GM12874 (cell line): ENCODE measurements around the gene CACNG5.

ENCODE experiments used
- CTCF ChIP-seq: IDR thresholded peaks from 2 replicates; pipeline ENCODE4 v1.5.1; 2011; ENCODE audit warnings: low read depth, mild to moderate bottlenecking, control low read depth, low read length, moderate library complexity; ENCODE audit not compliant: insufficient read depth

The CACNG5 gene

GRCh38 chr17:66934040-66934439 is 99.1 kb downstream of the CACNG5 start:
- no peak for TF ChIP-seq CTCF
